NCI-H345 treated with DMSO at 0.1 percent for 48 hours (cell line): ENCODE measurements around the gene HIVEP3.
A peak's percentile ranks its signal among the peaks of the same experiment; 100 is the strongest.
"Not testable (repeated sequence)": the region's sequence is repeated elsewhere in the genome, so short reads cannot be mapped to it uniquely, and the experiment has no call there.

Experiments used
- DNase-seq: peaks from one replicate; lab custom pipeline; 2025; ENCODE audit not compliant: unreplicated experiment; lab: John Stamatoyannopoulos, UW

Gene HIVEP3

GRCh38 chr1:41921271-41921670 lies 2.5 kb upstream of the HIVEP3 start:
- not testable (repeated sequence) for DNase-seq

- DNase-seq, result no peak
Observed at GRCh38 chr1:41920658-41921057, 1.9 kb upstream of the HIVEP3 start.

GRCh38 chr1:41919764-41920397 lies 1.2 kb upstream of the HIVEP3 start:
- no peak for DNase-seq

GRCh38 chr1:41919131-41919530 lies 409 bp upstream of the HIVEP3 start:
- DNase-seq, result no peak

GRCh38 chr1:41917835-41918449 lies 780 bp downstream of the HIVEP3 start:
- peak; percentile 48 for DNase-seq

GRCh38 chr1:41917076-41917475 lies 1.6 kb downstream of the HIVEP3 start:
- DNase-seq, result no peak

GRCh38 chr1:41915786-41916571 lies 2.7 kb downstream of the HIVEP3 start:
- peak; percentile 43 for DNase-seq

- no peak for DNase-seq
Observed at GRCh38 chr1:41914516-41914915, 4.2 kb downstream of the HIVEP3 start.

GRCh38 chr1:41913014-41913413 lies 5.7 kb downstream of the HIVEP3 start:
- peak; percentile 17 for DNase-seq

- no peak for DNase-seq
Observed at GRCh38 chr1:41908288-41908895, 10.3 kb downstream of the HIVEP3 start.

- DNase-seq, result no peak
Observed at GRCh38 chr1:41907446-41907845, 11.3 kb downstream of the HIVEP3 start.

- DNase-seq, result no peak
Observed at GRCh38 chr1:41906943-41907342, 11.8 kb downstream of the HIVEP3 start.

GRCh38 chr1:41905093-41905675 lies 13.5 kb downstream of the HIVEP3 start:
- no peak for DNase-seq

- no peak for DNase-seq
Observed at GRCh38 chr1:41902664-41903063, 16.1 kb downstream of the HIVEP3 start.

- DNase-seq, result no peak
Observed at GRCh38 chr1:41902159-41902577, 16.6 kb downstream of the HIVEP3 start.

GRCh38 chr1:41901551-41901950 lies 17.2 kb downstream of the HIVEP3 start:
- no peak for DNase-seq

- DNase-seq, result no peak
Observed at GRCh38 chr1:41900603-41901444, 17.9 kb downstream of the HIVEP3 start.

- no peak for DNase-seq
Observed at GRCh38 chr1:41898191-41898713, 20.5 kb downstream of the HIVEP3 start.

GRCh38 chr1:41895552-41895951 lies 23.2 kb downstream of the HIVEP3 start:
- DNase-seq, result no peak

- no peak for DNase-seq
Observed at GRCh38 chr1:41894808-41895483, 23.8 kb downstream of the HIVEP3 start.
